ENCODE data around the gene ATP13A4.

ATP13A4 gene

DNA sequence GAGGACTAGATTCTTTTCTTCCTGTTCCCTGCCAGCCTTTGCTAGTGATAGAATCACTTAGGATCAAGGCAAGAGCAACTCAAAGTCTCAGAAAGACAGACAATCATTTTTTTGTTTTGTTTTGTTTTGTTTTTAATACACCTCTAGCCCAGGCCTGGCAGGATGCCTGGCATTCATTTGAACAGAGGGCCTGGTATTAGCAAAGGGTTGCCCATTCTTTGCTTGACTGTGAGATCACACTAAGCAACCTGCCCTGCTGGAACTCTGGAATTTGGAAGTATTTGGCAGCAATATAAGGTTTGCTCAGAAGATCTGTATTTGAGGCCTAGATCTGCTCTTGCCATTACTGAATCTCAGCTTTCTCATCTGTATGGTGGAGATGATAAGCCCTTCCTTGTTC, 154.4 kb downstream of the ATP13A4 start:
- no peak for DNase-seq (ENCODE audit: low read depth)

DNA sequence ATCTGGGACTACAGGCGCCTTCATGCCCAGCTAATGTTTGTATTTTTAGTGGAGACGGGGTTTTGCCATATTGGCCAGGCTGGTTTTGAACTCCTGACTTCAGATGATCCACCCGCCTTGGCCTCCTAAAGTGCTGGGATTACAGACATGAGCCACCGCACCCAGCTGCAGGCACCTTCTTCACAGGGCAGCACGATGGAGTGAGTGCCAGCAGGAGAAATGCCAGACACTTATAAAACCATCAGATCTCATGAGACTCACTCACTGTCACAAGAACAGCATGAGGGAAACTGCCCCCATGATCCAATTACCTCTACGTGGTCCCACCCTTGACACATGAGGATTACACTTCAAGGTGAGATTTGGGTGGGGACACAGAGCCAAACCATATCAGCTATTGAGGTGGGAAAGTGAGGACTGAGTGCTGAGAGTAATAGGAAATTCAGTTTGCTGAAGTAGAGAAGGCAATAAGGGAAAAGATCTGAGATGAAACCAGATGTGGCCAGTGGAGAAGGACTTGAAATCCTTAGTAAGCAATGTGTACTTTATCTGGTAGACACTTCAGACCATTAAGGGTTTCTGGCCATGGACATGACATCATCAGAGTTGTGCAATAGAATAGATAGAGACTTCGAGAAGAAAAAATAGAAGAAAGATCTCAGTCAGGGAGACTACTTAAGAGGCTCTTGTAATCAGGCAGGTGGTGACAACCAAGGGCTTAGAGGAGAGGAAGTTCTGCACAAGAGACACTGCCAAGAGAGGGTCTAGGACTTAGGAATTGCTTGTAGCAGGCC, 158.0 kb downstream of the ATP13A4 start:
- DNase-seq (ENCODE audit: low read depth), result no peak

DNA sequence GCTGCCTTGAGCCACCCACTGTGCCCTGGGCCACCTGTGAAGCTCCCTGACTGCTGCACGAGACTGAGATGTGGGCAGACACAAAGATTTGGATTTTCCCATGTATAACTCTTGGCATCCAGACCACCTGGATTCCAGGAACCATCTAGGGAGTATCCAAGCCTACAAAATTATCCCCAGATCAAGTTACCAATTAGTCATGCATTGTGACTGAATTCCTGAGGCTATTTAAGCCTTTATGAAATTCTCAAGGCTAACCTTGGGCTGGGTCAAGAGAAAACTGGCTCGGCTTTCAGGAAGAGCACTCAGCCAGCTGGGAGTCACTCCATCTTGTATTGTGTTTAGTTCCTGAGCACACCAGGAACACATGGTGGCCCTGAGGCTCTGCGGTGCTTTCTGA, 162.8 kb downstream of the ATP13A4 start:
- DNase-seq (ENCODE audit: low read depth), result no peak

DNA sequence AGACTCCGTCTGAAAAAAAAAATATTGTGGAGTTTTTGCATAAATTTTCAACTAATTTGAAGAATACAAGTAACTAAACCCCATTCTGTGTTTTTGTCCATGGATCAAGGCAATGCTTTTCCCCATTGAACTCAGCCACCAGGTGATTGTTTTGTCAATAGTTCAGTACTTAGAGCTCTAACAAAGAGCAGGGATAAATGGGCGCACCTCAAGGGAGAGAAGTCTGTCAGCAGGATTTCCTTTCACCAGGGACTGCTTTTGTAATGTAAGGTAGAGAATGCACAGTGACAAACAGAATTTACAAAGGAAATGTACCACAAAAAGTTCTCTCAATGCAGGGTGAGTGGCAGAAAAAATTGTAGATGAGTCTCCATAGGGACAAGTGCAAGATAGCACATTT, 165.4 kb downstream of the ATP13A4 start:
- DNase-seq (ENCODE audit: low read depth), result no peak

DNA sequence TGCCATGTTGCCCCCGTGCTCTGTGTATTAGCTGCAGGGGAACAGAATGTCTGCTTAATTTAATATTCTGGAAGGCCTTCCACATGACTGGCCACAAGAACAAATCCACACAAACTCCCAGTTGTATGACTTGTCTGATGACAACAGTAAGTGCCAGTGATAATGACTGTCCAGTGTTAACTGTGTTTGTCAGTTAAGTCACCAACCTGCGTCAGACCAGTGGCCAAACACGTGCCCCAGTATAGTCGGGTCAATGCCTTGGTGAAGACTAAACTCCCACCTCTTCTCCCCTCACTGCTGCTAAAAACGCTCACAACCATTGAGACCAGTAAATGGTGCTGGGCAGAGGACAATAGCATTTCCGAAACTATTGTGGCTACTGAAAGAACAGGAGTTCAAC, 166.3 kb downstream of the ATP13A4 start:
- no peak for DNase-seq (ENCODE audit: low read depth)

DNA sequence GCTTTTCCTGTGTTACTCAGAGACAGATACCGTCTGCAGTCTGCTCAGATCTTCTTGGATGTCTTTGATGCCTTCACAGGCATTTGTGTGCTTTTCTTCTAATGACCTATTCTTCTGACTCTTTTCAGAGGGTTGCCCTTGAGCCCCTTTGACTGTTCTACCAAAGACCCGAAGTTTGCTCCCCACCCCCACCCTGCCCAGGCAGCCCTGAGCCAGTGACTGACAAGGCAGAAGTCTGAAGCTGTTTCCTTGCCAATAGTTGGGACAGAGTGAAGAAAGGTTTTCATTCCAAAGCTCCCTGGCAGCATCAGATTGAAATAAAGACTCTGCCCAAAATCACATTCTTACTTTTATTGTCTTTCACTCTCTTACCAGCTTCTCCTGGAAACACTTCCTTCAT, 167.1 kb downstream of the ATP13A4 start:
- DNase-seq (ENCODE audit: low read depth), result no peak

DNA sequence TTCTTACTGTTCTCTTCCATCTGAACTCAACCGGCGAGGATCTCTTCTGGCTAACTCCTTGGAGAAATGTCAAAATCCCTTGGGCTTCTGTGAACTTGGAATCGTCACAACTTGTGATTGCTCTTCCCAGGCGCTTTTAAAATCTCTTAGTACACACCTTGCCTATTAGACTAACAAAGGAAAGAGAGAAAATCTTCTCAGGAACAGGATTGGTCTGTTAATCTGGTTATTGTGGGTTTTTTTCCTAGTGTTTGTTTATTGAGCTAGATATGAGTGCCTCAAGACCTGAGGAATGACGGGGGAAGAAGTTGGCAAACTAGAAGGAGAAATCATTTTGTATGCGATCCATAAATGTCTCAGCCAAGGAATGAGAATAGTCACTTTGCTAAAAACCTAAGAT, 176.0 kb downstream of the ATP13A4 start, which contains the start of gene ATP13A5:
Gene ATP13A5, minus strand, starts transcription at position 48 of the 400 bp plus-strand sequence. Its CDS starts 28 bp downstream, at position 20.
- no peak for DNase-seq (ENCODE audit: low read depth)

DNA sequence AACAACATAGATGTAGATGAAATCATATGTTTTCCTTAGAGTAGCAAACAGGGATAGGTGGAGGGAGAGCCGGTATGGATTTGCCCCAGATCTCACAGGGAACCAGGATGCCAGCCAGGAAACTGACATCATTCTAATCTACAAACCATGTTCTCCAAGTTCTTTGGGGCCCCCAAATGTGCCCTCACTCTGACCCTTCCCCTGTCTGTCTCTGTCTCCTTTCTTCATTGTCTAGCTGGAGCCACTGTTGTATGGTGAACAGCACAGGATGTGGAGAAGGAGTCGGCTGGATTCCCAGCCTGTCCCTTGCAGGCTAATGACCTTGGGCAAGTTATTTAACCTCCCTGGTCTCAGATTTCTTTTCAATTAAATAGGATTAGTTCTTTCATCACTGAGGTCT, 177.1 kb downstream of the ATP13A4 start:
- DNase-seq (ENCODE audit: low read depth), result no peak

DNA sequence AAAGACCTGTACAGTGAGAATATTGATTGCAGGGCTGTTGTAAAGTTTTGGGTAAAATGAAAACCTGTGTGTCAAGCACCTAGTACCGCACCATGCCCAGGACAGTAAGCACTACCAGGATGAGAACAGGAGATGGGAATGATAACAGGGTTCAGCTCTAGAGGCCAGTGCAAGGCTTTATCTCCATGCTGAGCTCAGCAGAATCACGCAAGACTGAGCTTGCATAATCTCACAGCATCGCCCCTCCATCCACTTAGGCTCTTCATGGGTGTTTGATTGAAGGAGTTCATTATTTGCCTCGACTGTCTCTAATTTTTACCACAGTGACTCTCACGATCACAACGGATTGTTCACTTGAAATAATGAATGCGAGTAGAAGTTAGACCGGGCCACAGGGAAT, 179.1 kb downstream of the ATP13A4 start:
- no peak for DNase-seq (ENCODE audit: low read depth)

DNA sequence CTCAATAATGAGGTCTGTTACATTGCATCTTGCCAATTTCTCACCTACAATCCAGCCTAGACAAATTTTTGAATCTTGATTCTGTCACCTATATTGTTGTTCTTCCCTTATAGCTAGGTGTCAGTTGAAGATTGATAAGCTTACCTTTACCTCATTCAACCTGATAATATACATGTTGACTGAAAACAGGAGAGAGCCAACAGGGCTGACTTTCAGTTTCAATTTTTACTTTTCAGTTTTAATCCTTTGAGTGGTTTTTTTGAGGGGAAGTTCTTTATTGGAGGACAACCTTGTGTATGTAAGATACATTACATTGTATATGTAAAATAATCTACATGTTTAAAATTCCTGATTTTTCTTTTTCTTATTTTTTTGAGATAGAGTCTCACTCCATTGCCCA, 181.9 kb downstream of the ATP13A4 start:
- DNase-seq (ENCODE audit: low read depth), result no peak

DNA sequence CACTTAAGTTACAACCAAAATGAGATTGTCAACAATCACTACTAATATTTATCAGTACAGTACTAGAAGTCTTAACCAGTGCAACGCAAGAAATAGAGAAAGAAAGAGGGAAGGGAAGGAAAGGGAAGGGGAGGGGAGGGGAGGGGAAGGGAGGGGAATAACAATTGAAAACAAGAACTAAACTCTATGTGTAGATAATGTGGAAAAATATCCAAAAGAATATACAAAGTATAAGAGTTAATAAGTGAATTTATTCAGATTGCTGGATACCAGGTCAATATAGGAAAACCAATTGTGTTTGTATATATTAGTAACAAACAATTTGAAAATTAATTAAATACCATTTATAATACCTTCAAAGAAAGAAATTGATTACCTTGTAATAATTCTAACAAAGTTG, 186.8 kb downstream of the ATP13A4 start:
- DNase-seq (ENCODE audit: low read depth), result no peak

DNA sequence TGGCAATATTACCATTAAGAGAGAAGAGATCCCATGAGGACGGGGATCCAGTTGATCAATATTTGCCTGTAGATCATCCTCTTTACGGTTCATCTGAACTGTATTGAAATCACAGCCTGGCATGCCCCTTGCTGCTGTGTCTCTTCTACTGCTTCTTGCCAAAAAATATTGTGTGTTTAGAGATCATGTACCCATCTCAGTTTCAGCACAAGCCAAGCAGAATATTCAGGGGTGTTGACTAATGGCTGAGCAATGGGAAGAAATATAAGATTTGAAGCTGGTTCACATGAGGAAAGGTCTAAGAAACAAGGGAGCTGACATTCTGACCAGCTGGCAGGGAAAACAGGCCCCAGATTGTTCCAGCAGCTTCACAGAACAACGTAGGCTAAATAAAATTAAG, 197.4 kb downstream of the ATP13A4 start:
- no peak for DNase-seq (ENCODE audit: low read depth)

DNA sequence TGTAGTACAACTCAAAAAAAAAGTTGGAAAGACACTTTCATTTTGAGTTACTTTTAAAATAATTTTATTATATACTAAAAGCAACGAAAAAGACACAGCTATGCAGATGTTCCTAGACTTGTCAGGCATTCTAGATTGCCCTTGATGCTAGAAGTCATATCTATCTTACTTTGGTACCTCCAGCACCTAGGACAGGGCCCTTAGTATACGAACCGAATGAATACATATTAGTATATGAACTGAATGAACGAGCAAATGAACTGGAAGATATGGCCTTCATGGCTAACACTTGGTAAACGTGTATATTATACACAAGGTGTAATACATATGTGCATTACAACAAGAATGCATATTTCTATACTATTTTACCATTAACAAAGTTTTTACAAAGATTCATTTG, 200.3 kb downstream of the ATP13A4 start:
- no peak for DNase-seq (ENCODE audit: low read depth)

Measured in stimulated activated CD8-positive, alpha-beta memory T cell treated with anti-CD3 and anti-CD28 coated beads, Interleukin-4, amount 100 ng/mL, for 24 hours (primary cell).